ENCODE data around the gene PRDX4. TPM values are rescaled to one million over a fixed set of nuclear protein-coding genes. Genes with fewer than 3 reads are reported as not detected.
"Not testable (repeated sequence)": the region's sequence is repeated elsewhere in the genome, so short reads cannot be mapped to it uniquely, and the experiment has no call there.

The PRDX4 gene
- total RNA-seq, 1 experiment from 2014 or later: 89.7 TPM

GRCh38 chrX:23673108-23673507 lies 5.8 kb downstream of the PRDX4 start:
- DNase-seq (ENCODE audit: low spot score): no peak

- not testable (repeated sequence) for DNase-seq (ENCODE audit: low spot score)
Measured at GRCh38 chrX:23676486-23676885, 9.2 kb downstream of the PRDX4 start.

- DNase-seq (ENCODE audit: low spot score): no peak
Measured at GRCh38 chrX:23692166-23692565, 24.9 kb downstream of the PRDX4 start.

GRCh38 chrX:23694606-23695005 lies 27.3 kb downstream of the PRDX4 start:
- DNase-seq (ENCODE audit: low spot score): peak; percentile 56

- no peak for DNase-seq (ENCODE audit: low spot score)
Measured at GRCh38 chrX:23699636-23700194, 32.4 kb downstream of the PRDX4 start.

- no peak for DNase-seq (ENCODE audit: low spot score)
Measured at GRCh38 chrX:23704673-23705206, 37.4 kb downstream of the PRDX4 start.

GRCh38 chrX:23705235-23705634 lies 37.9 kb downstream of the PRDX4 start:
- DNase-seq (ENCODE audit: low spot score): no peak

GRCh38 chrX:23720117-23720677 lies 52.9 kb downstream of the PRDX4 start:
- no peak for DNase-seq (ENCODE audit: low spot score)

GRCh38 chrX:23726191-23726590 lies 58.9 kb downstream of the PRDX4 start:
- no peak for DNase-seq (ENCODE audit: low spot score)

GRCh38 chrX:23727206-23727605 lies 59.9 kb downstream of the PRDX4 start:
- DNase-seq (ENCODE audit: low spot score): no peak

- DNase-seq (ENCODE audit: low spot score): no peak
Measured at GRCh38 chrX:23729214-23729613, 61.9 kb downstream of the PRDX4 start.

- DNase-seq (ENCODE audit: low spot score): no peak
Measured at GRCh38 chrX:23731951-23732350, 64.7 kb downstream of the PRDX4 start.

- DNase-seq (ENCODE audit: low spot score): no peak
Measured at GRCh38 chrX:23732704-23733103, 65.4 kb downstream of the PRDX4 start.

Other genes with a start within 250 kb of the PRDX4 start
- gene ACOT9, start 75.8 kb downstream of the PRDX4 start, total RNA-seq (2014; rRNA removed; shearing (Covaris generic)): 6.1 and 6.7 TPM in 2 replicates
- 70.2 and 80.5 TPM in 2 replicates for gene SAT1, start 115.7 kb downstream of the PRDX4 start, total RNA-seq (2014; rRNA removed; shearing (Covaris generic))
- gene APOO, start 240.4 kb downstream of the PRDX4 start, total RNA-seq (2014; rRNA removed; shearing (Covaris generic)): 5.2 and 6.4 TPM in 2 replicates
- gene CXorf58, start 240.5 kb downstream of the PRDX4 start, total RNA-seq (2014; rRNA removed; shearing (Covaris generic)): not detected in 2 replicates